ENCODE data around the gene PSMD2.
"Not testable (repeated sequence)": the region's sequence is repeated elsewhere in the genome, so short reads cannot be mapped to it uniquely, and the experiment has no call there.

The PSMD2 gene

GRCh38 chr3:184339451-184340135, 40.6 kb downstream of the PSMD2 start:
- DNase-seq (ENCODE audit: low read depth), result not testable (repeated sequence)

- no peak for DNase-seq (ENCODE audit: low read depth)
Observed at GRCh38 chr3:184341925-184342324, 42.9 kb downstream of the PSMD2 start.

- DNase-seq (ENCODE audit: low read depth), result no peak
Observed at GRCh38 chr3:184343200-184343876, 44.3 kb downstream of the PSMD2 start.

GRCh38 chr3:184344579-184345316, 45.7 kb downstream of the PSMD2 start:
- DNase-seq (ENCODE audit: low read depth), result no peak

GRCh38 chr3:184345317-184346144, 46.5 kb downstream of the PSMD2 start:
- no peak for DNase-seq (ENCODE audit: low read depth)

GRCh38 chr3:184346480-184347190, 47.6 kb downstream of the PSMD2 start:
- no peak for DNase-seq (ENCODE audit: low read depth)

GRCh38 chr3:184347321-184348056, 48.4 kb downstream of the PSMD2 start:
- no peak for DNase-seq (ENCODE audit: low read depth)

GRCh38 chr3:184348057-184348382, 49.0 kb downstream of the PSMD2 start:
- DNase-seq (ENCODE audit: low read depth), result no peak

GRCh38 chr3:184349563-184350470, 50.8 kb downstream of the PSMD2 start:
- no peak for DNase-seq (ENCODE audit: low read depth)

- no peak for DNase-seq (ENCODE audit: low read depth)
Observed at GRCh38 chr3:184350618-184351017, 51.6 kb downstream of the PSMD2 start.

GRCh38 chr3:184351511-184352148, 52.6 kb downstream of the PSMD2 start:
- no peak for DNase-seq (ENCODE audit: low read depth)

GRCh38 chr3:184352149-184352785, 53.2 kb downstream of the PSMD2 start:
- no peak for DNase-seq (ENCODE audit: low read depth)

GRCh38 chr3:184352897-184353545, 54.0 kb downstream of the PSMD2 start:
- no peak for DNase-seq (ENCODE audit: low read depth)

GRCh38 chr3:184353546-184353941, 54.5 kb downstream of the PSMD2 start:
- DNase-seq (ENCODE audit: low read depth), result no peak

GRCh38 chr3:184354121-184354728, 55.2 kb downstream of the PSMD2 start:
- peak; percentile 63 for DNase-seq (ENCODE audit: low read depth)

GRCh38 chr3:184354754-184355153, 55.7 kb downstream of the PSMD2 start:
- DNase-seq (ENCODE audit: low read depth), result no peak

- DNase-seq (ENCODE audit: low read depth), result no peak
Observed at GRCh38 chr3:184355261-184356040, 56.4 kb downstream of the PSMD2 start.
